Tibial artery (tissue), 4 donors: Measurements from ENCODE around the gene FAM98B.

Source experiments
- DNase-seq, 2 donors: peaks; one replicate each; pipeline ENCODE4 v3.0.0-alpha.2; 2019
- H3K27ac ChIP-seq, 2 donors: fragments of 200-600 bp; sonication (generic) in 1 of 2; 1 replicate in 1 of 2; 2 replicates in 1 of 2; pipeline ENCODE4 v1.5.1; 2018 to 2019; ENCODE audit warnings: mild to moderate bottlenecking in 1 of 2
- H3K27me3 ChIP-seq, 2 donors: fragments of 200-600 bp; sonication (generic) in 1 of 2; one replicate each; pipeline versions ENCODE4 v1.5.1 to v1.6.0; 2016 to 2019
- H3K36me3 ChIP-seq, 3 donors: fragments of 200-600 bp; sonication (generic) in 2 of 3; one replicate each; pipeline ENCODE4 v1.5.1; 2016 to 2019; ENCODE audit warnings: mild to moderate bottlenecking in 2 of 3
- H3K4me1 ChIP-seq, 4 donors: fragments of 200-600 bp; sonication (generic) in 2 of 4; 1 replicate in 3 of 4; 2 replicates in 1 of 4; pipeline ENCODE4 v1.5.1; 2016 to 2019
- H3K4me3 ChIP-seq, 2 donors: fragments of 200-600 bp; sonication (generic) in 1 of 2; 1 replicate in 1 of 2; 2 replicates in 1 of 2; pipeline ENCODE4 v1.5.1; 2018 to 2019; ENCODE audit warnings: mild to moderate bottlenecking in 2 of 2
- H3K9me3 ChIP-seq, 3 donors: fragments of 200-600 bp; sonication (generic) in 1 of 3; one replicate each; pipeline ENCODE4 v1.5.1; 2016 to 2019
- CTCF ChIP-seq, 2 experiments: fragments of 200-600 bp in 1 of 2; fragments of 450-650 bp in 1 of 2; IDR thresholded peaks; one replicate each; pipeline ENCODE4 v1.5.1; 2017 to 2019; ENCODE audit warnings: antibody characterized with exemption in 2 of 2, mild to moderate bottlenecking in 1 of 2, moderate library complexity in 1 of 2
- intact Hi-C: fragments of 100-400 bp; cut with DNase I; formaldehyde crosslinking; loops from one replicate; pipeline ENCODE4 v1.15.0; 2023; ENCODE audit warnings: low total_unique reads

FAM98B gene

GRCh38 chr15:38441130-38441519, 12.8 kb upstream of the FAM98B start:
- H3K27me3 ChIP-seq, result no peaks in the 10 kb centered on the region
- intact Hi-C loops, result no loop called here
- no peak for DNase-seq

GRCh38 chr15:38454696-38455090, 766 bp downstream of the FAM98B start:
- Histone ChIP-seq H3K9me3 (no peaks in the 10 kb centered on the region), H3K27me3 (no peaks in the 10 kb centered on the region), H3K4me3 (peak overlapping the region; percentile 64 to 80), H3K36me3 (peaks cover 0 to 11% (median 0%) of the 10 kb centered on the region in 3 donors), H3K4me1 (peaks cover 0 to 23% (median 16%) of the 10 kb centered on the region in 4 donors), H3K27ac (peak overlapping the region; percentile 83 to 89)
- no peak for TF ChIP-seq CTCF (IDR thresholded peaks at IDR 0.05)
- no peak for DNase-seq
- intact Hi-C loops, result no loop called here

More at GRCh38 chr15:38441130-38441519, 12.8 kb upstream of the FAM98B start:
- no peak for TF ChIP-seq CTCF (IDR thresholded peaks at IDR 0.05)
- peaks cover 0 to 7% (median 4%) of the 10 kb centered on the region in 4 donors for H3K4me1 ChIP-seq
- H3K27ac ChIP-seq, result no peak overlapping the region
- peaks cover 0 to 5% (median 0%) of the 10 kb centered on the region in 3 donors for H3K9me3 ChIP-seq
- no peak overlapping the region for H3K4me3 ChIP-seq
- no peaks in the 10 kb centered on the region for H3K36me3 ChIP-seq

GRCh38 chr15:38455092-38455491, 1.2 kb downstream of the FAM98B start:
- peaks cover 0 to 23% (median 16%) of the 10 kb centered on the region in 4 donors for H3K4me1 ChIP-seq
- no peak for TF ChIP-seq CTCF (IDR thresholded peaks at IDR 0.05)
- H3K9me3 ChIP-seq, result no peaks in the 10 kb centered on the region
- peak overlapping the region; percentile 64 to 80 for H3K4me3 ChIP-seq
- intact Hi-C loops, result no loop called here
- H3K27ac ChIP-seq, result peak overlapping the region in 1 of 2 donors; percentile 83
- DNase-seq, result no peak
- H3K27me3 ChIP-seq, result no peaks in the 10 kb centered on the region
- H3K36me3 ChIP-seq, result peaks cover 0 to 12% (median 0%) of the 10 kb centered on the region in 3 donors

GRCh38 chr15:38458646-38459045, 4.7 kb downstream of the FAM98B start:
- intact Hi-C loops, result no loop called here
- peaks cover 0 to 20% (median 15%) of the 10 kb centered on the region in 4 donors for H3K4me1 ChIP-seq
- DNase-seq, result no peak
- H3K27me3 ChIP-seq, result no peaks in the 10 kb centered on the region
- no peak for TF ChIP-seq CTCF (IDR thresholded peaks at IDR 0.05)
- no peak overlapping the region for H3K27ac ChIP-seq
- peaks cover 0 to 12% (median 0%) of the 10 kb centered on the region in 3 donors for H3K36me3 ChIP-seq
- H3K4me3 ChIP-seq, result no peak overlapping the region
- H3K9me3 ChIP-seq, result no peaks in the 10 kb centered on the region

- intact Hi-C loops, result no loop called here
- TF ChIP-seq CTCF (IDR thresholded peaks at IDR 0.05), result no peak
- no peak for DNase-seq
Measured at GRCh38 chr15:38459480-38459879, 5.6 kb downstream of the FAM98B start.

GRCh38 chr15:38460543-38460942, 6.6 kb downstream of the FAM98B start:
- no peak for DNase-seq
- Histone ChIP-seq H3K36me3 (peaks cover 0 to 12% (median 0%) of the 10 kb centered on the region in 3 donors), H3K9me3 (no peaks in the 10 kb centered on the region), H3K27ac (no peak overlapping the region), H3K27me3 (no peaks in the 10 kb centered on the region), H3K4me1 (peaks cover 0 to 12% (median 8%) of the 10 kb centered on the region in 4 donors), H3K4me3 (no peak overlapping the region)
- intact Hi-C loops, result no loop called here
- TF ChIP-seq CTCF (IDR thresholded peaks at IDR 0.05), result no peak

More at GRCh38 chr15:38459480-38459879, 5.6 kb downstream of the FAM98B start:
- no peaks in the 10 kb centered on the region for H3K27me3 ChIP-seq
- H3K9me3 ChIP-seq, result no peaks in the 10 kb centered on the region
- peaks cover 0 to 20% (median 15%) of the 10 kb centered on the region in 4 donors for H3K4me1 ChIP-seq
- no peak overlapping the region for H3K27ac ChIP-seq
- H3K36me3 ChIP-seq, result peaks cover 0 to 12% (median 0%) of the 10 kb centered on the region in 3 donors
- no peak overlapping the region for H3K4me3 ChIP-seq
